Measurements from ENCODE around the gene ABL2. TPM values are rescaled to one million over a fixed set of nuclear protein-coding genes. Genes with fewer than 3 reads are reported as not detected.

Gene ABL2
- total and polyA plus RNA-seq, 9 of the 15 experiments (the other 6 are each of a cell fraction or from before 2014, with no cell fraction given), result 1.4 to 15.0 (median 8.6) TPM

DNA sequence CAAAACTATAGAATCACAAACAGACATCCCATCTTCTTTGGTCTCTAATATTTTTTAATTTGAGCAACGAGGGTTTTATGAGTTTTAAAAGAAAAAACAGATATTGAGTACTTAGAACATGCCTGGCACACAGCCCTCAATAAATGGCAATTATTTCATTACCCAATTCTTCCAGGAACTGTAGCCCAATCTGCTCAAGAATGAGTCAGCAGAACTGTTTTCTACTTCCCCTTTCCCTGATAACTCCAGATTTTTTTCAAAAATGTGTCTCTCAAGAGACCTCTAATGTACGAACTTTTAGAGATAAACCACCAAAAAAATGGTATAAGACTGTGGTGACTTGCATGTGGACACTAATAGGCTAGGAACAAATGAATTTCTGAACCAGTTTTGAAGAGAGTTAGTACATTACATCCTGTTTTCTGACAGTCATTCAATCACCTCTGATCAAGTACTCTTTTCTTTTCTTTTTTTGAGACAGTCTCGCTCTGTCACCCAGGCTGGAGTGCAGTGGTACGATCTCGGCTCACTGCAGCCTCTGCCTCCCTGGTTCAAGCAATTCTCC is 11.5 kb downstream of the ABL2 start (continued):
- no peak for TF ChIP-seq SMAD4 (CRISPR knock-in tag; conservative IDR thresholded peaks at IDR 0.05)
- TF ChIP-seq HNRNPUL1 (IDR thresholded peaks at IDR 0.05; ENCODE audit: low read length), result no peak
- TF ChIP-seq IRF2 (CRISPR knock-in tag; IDR thresholded peaks at IDR 0.05), result no peak
- no peak for TF ChIP-seq SMAD1 (IDR thresholded peaks at IDR 0.05; ENCODE audit: low read depth, low read length, partially characterized antibody)
- TF ChIP-seq PKNOX1 (IDR thresholded peaks at IDR 0.05), result peak; percentile 48; the same call in 1 of the 2 replicates
- TF ChIP-seq ZNF124 (CRISPR knock-in tag; IDR thresholded peaks at IDR 0.05), result no peak
- TF ChIP-seq ZC3H11A (IDR thresholded peaks at IDR 0.05; ENCODE audit: low read depth, low read length), result no peak
- TF ChIP-seq MEIS2 (IDR thresholded peaks at IDR 0.05; ENCODE audit: partially characterized antibody), result peak; percentile 50
- peak; percentile 76; the same call in 1 of the 2 replicates for TF ChIP-seq JUND (IDR thresholded peaks at IDR 0.05; ENCODE audit: borderline replicate concordance, low read depth, low read length)
- TF ChIP-seq JUND (tag; IDR thresholded peaks at IDR 0.05; ENCODE audit: borderline replicate concordance, low read depth, low read length), result peak; percentile 77; the same call in 2 of the 3 replicates
- TF ChIP-seq, protein P1, sequence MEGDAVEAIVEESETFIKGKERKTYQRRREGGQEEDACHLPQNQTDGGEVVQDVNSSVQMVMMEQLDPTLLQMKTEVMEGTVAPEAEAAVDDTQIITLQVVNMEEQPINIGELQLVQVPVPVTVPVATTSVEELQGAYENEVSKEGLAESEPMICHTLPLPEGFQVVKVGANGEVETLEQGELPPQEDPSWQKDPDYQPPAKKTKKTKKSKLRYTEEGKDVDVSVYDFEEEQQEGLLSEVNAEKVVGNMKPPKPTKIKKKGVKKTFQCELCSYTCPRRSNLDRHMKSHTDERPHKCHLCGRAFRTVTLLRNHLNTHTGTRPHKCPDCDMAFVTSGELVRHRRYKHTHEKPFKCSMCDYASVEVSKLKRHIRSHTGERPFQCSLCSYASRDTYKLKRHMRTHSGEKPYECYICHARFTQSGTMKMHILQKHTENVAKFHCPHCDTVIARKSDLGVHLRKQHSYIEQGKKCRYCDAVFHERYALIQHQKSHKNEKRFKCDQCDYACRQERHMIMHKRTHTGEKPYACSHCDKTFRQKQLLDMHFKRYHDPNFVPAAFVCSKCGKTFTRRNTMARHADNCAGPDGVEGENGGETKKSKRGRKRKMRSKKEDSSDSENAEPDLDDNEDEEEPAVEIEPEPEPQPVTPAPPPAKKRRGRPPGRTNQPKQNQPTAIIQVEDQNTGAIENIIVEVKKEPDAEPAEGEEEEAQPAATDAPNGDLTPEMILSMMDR (IDR thresholded peaks at IDR 0.05 in 2 of 3, conservative IDR thresholded peaks at IDR 0.05 in 1 of 3; ENCODE audit: insufficient read depth in 2 of 3, low read depth in 1 of 3, low read length in 3 of 3), result no peak
- TF ChIP-seq FOS (IDR thresholded peaks at IDR 0.05; ENCODE audit: extremely low read depth, insufficient read length), result no peak
- TF ChIP-seq EGR1 (conservative IDR thresholded peaks at IDR 0.05), result no peak
- peak; percentile 78; the same call in 1 of the 2 replicates for TF ChIP-seq ARID3A (IDR thresholded peaks at IDR 0.05; ENCODE audit: borderline replicate concordance, low read depth, low read length)
- TF ChIP-seq ZBTB5 (IDR thresholded peaks at IDR 0.05), result no peak
- TF ChIP-seq FOXJ3 (CRISPR knock-in tag; IDR thresholded peaks at IDR 0.05), result no peak
- no peak for TF ChIP-seq EWSR1 (IDR thresholded peaks at IDR 0.05; ENCODE audit: borderline replicate concordance, low read depth, partially characterized antibody)
- no peak for TF ChIP-seq ZBTB7A (IDR thresholded peaks at IDR 0.05; ENCODE audit: borderline replicate concordance, control insufficient read depth, low read depth, low read length)
- TF ChIP-seq NCOA4 (IDR thresholded peaks at IDR 0.05; ENCODE audit: partially characterized antibody), result no peak
